AG04449 (cell line): Measurements from ENCODE around the gene LRP1.

Experiments used
- CTCF ChIA-PET: fragments of 350-600 bp; formaldehyde crosslinking; extraction: SDS; loops from one replicate; lab custom pipeline; 2021; ENCODE audit warnings: antibody characterized with exemption; lab: Yijun Ruan, JAX
- POLR2A ChIA-PET: fragments of 400-600, 350-600 bp; formaldehyde crosslinking; extraction: SDS; loops from one replicate; lab custom pipeline; 2020; ENCODE audit warnings: antibody characterized with exemption, inconsistent platforms; lab: Yijun Ruan, JAX
- DNase-seq: peaks from one replicate; pipeline ENCODE4 v3.0.0-alpha.2; 2010; ENCODE audit warnings: low read depth, low spot score
- H3K4me3 ChIP-seq: 2 replicates; pipeline ENCODE4 v1.5.1; 2011; ENCODE audit warnings: low read depth, mild to moderate bottlenecking, control low read depth, low read length
- CTCF ChIP-seq: IDR thresholded peaks from one replicate; pipeline ENCODE4 v1.5.1; 2011; ENCODE audit warnings: mild to moderate bottlenecking, moderate library complexity, low read length, control low read depth, inconsistent platforms; ENCODE audit not compliant: insufficient read depth; ENCODE audit errors: missing control alignments

Gene LRP1

GRCh38 chr12:57203201-57203600 is 74.9 kb downstream of the LRP1 start:
- no peak for DNase-seq
- no peak overlapping the region for H3K4me3 ChIP-seq
- CTCF ChIA-PET: interaction anchor here (8.4 kb wide), 1 partner anchor 11 kb away, joined by 63 read pairs; no protein-coding TSS in a partner anchor
- POLR2A ChIA-PET: interaction anchor here (1.4 kb wide), 1 partner anchor 10 kb away, joined by 3 read pairs; no protein-coding TSS in a partner anchor
- no peak for TF ChIP-seq CTCF

GRCh38 chr12:57203791-57204190 is 75.5 kb downstream of the LRP1 start:
- POLR2A ChIA-PET: no interaction called here
- no peak for TF ChIP-seq CTCF
- CTCF ChIA-PET: interaction anchor here (8.4 kb wide), 1 partner anchor 10 kb away, joined by 63 read pairs; no protein-coding TSS in a partner anchor
- no peak for DNase-seq
- no peak overlapping the region for H3K4me3 ChIP-seq

- ChIA-PET CTCF (interaction anchor here (2.2 kb wide), 1 partner anchor 10 kb away, joined by 10 read pairs; no protein-coding TSS in a partner anchor), POLR2A (no interaction called here)
- DNase-seq: no peak
- TF ChIP-seq CTCF: no peak
- no peak overlapping the region for H3K4me3 ChIP-seq
Measured at GRCh38 chr12:57204454-57204853, 76.2 kb downstream of the LRP1 start.

GRCh38 chr12:57205186-57205585 is 76.9 kb downstream of the LRP1 start:
- ChIA-PET CTCF (interaction anchor here (2.2 to 11.4 kb wide), 2 partner anchors 10 to 36 kb away, joined by 10 to 393 read pairs; a partner anchor contains a TSS), POLR2A (no interaction called here)

GRCh38 chr12:57205931-57206330 is 77.6 kb downstream of the LRP1 start:
- TF ChIP-seq CTCF: no peak
- CTCF ChIA-PET: interaction anchor here (1.0 to 11.4 kb wide), 3 partner anchors 9 to 36 kb away, joined by 3 to 393 read pairs (median 10); a partner anchor contains a TSS
- POLR2A ChIA-PET: no interaction called here
- no peak overlapping the region for H3K4me3 ChIP-seq
- DNase-seq: no peak

More at GRCh38 chr12:57205186-57205585, 76.9 kb downstream of the LRP1 start:
- no peak for TF ChIP-seq CTCF
- DNase-seq: no peak
- H3K4me3 ChIP-seq: no peak overlapping the region

- no peak overlapping the region for H3K4me3 ChIP-seq
- DNase-seq: no peak
- CTCF ChIA-PET: interaction anchor here (1.0 to 11.4 kb wide), 6 partner anchors 10 to 96 kb away, joined by 3 to 393 read pairs (median 4); a partner anchor contains a TSS
- POLR2A ChIA-PET: no interaction called here
- no peak for TF ChIP-seq CTCF
Measured at GRCh38 chr12:57207731-57208630, 79.7 kb downstream of the LRP1 start.
